ENCODE data around the gene MAST4. TPM values are rescaled to one million over a fixed set of nuclear protein-coding genes. Genes with fewer than 3 reads are reported as not detected.

Gene MAST4
- total RNA-seq, 1 donor from 2014 or later = 19.1 TPM

GRCh38 chr5:66856041-66856805 lies 260.0 kb downstream of the MAST4 start:
- Histone ChIP-seq H3K27me3 (ENCODE audit: control insufficient read depth, insufficient read depth, low read length) (no peaks in the 10 kb centered on the region), H3K4me3 (ENCODE audit: low read depth, low read length) (no peak overlapping the region), H3K36me3 (ENCODE audit: control insufficient read depth, insufficient read depth, low read length) (no peaks in the 10 kb centered on the region)
- no peak for TF ChIP-seq CTCF (IDR thresholded peaks at IDR 0.05; ENCODE audit: insufficient read depth, low read length, poor library complexity, severe bottlenecking)
- no peak for DNase-seq (ENCODE audit: low read depth)

- DNase-seq (ENCODE audit: low read depth) = no peak
- Histone ChIP-seq H3K27me3 (ENCODE audit: control insufficient read depth, insufficient read depth, low read length) (no peaks in the 10 kb centered on the region), H3K4me3 (ENCODE audit: low read depth, low read length) (no peak overlapping the region), H3K36me3 (ENCODE audit: control insufficient read depth, insufficient read depth, low read length) (no peaks in the 10 kb centered on the region)
- TF ChIP-seq CTCF (IDR thresholded peaks at IDR 0.05; ENCODE audit: insufficient read depth, low read length, poor library complexity, severe bottlenecking) = no peak
Measured at GRCh38 chr5:66859526-66859925, 263.3 kb downstream of the MAST4 start.

- Histone ChIP-seq H3K36me3 (ENCODE audit: control insufficient read depth, insufficient read depth, low read length) (no peaks in the 10 kb centered on the region), H3K4me3 (ENCODE audit: low read depth, low read length) (no peak overlapping the region), H3K27me3 (ENCODE audit: control insufficient read depth, insufficient read depth, low read length) (no peaks in the 10 kb centered on the region)
- TF ChIP-seq CTCF (IDR thresholded peaks at IDR 0.05; ENCODE audit: insufficient read depth, low read length, poor library complexity, severe bottlenecking) = no peak
- DNase-seq (ENCODE audit: low read depth) = no peak
Measured at GRCh38 chr5:66860199-66860975, 264.2 kb downstream of the MAST4 start.

- H3K36me3 ChIP-seq (ENCODE audit: control insufficient read depth, insufficient read depth, low read length) = no peaks in the 10 kb centered on the region
- H3K4me3 ChIP-seq (ENCODE audit: low read depth, low read length) = no peak overlapping the region
- H3K27me3 ChIP-seq (ENCODE audit: control insufficient read depth, insufficient read depth, low read length) = no peaks in the 10 kb centered on the region
- no peak for TF ChIP-seq CTCF (IDR thresholded peaks at IDR 0.05; ENCODE audit: insufficient read depth, low read length, poor library complexity, severe bottlenecking)
- no peak for DNase-seq (ENCODE audit: low read depth)
Measured at GRCh38 chr5:66861402-66861801, 265.2 kb downstream of the MAST4 start.

- no peak for TF ChIP-seq CTCF (IDR thresholded peaks at IDR 0.05; ENCODE audit: insufficient read depth, low read length, poor library complexity, severe bottlenecking)
- H3K36me3 ChIP-seq (ENCODE audit: control insufficient read depth, insufficient read depth, low read length) = no peaks in the 10 kb centered on the region
- no peak overlapping the region for H3K4me3 ChIP-seq (ENCODE audit: low read depth, low read length)
- no peaks in the 10 kb centered on the region for H3K27me3 ChIP-seq (ENCODE audit: control insufficient read depth, insufficient read depth, low read length)
- no peak for DNase-seq (ENCODE audit: low read depth)
Measured at GRCh38 chr5:66862020-66862419, 265.8 kb downstream of the MAST4 start.

All from kidney epithelial cell (primary cell).